ENCODE results near the gene RABGAP1L.
"Not testable (repeated sequence)": the region's sequence is repeated elsewhere in the genome, so short reads cannot be mapped to it uniquely, and the experiment has no call there.

Gene RABGAP1L

GRCh38 chr1:174837386-174837785 lies 678.1 kb downstream of the RABGAP1L start:
- DNase-seq (ENCODE audit: low spot score) = no peak
- H3K27ac ChIP-seq = no peak overlapping the region
- CTCF ChIA-PET = interaction anchor here (0.6 kb wide), 1 partner anchor 79 kb away, joined by 3 read pairs; no protein-coding TSS in a partner anchor
- POLR2A ChIA-PET (ENCODE audit: low non-redundant PET) = no interaction called here
- no peak for TF ChIP-seq CTCF (conservative IDR thresholded peaks at IDR 0.05; ENCODE audit: low read depth)

- no peak for TF ChIP-seq CTCF (conservative IDR thresholded peaks at IDR 0.05; ENCODE audit: low read depth)
- CTCF ChIA-PET = interaction anchor here (0.7 kb wide), 1 partner anchor 70 kb away, joined by 3 read pairs; no protein-coding TSS in a partner anchor
These were observed 679.9 kb downstream of the RABGAP1L start for GRCh38 chr1:174839211-174839610.

GRCh38 chr1:174841747-174842146 lies 682.4 kb downstream of the RABGAP1L start:
- no peak overlapping the region for H3K27ac ChIP-seq
- DNase-seq (ENCODE audit: low spot score) = no peak
- no peak for TF ChIP-seq CTCF (conservative IDR thresholded peaks at IDR 0.05; ENCODE audit: low read depth)
- ChIA-PET POLR2A (ENCODE audit: low non-redundant PET) (no interaction called here), CTCF (no interaction called here)

More at GRCh38 chr1:174839211-174839610, 679.9 kb downstream of the RABGAP1L start:
- POLR2A ChIA-PET (ENCODE audit: low non-redundant PET) = no interaction called here
- no peak overlapping the region for H3K27ac ChIP-seq
- no peak for DNase-seq (ENCODE audit: low spot score)

- peak overlapping the region; percentile 93 for H3K27ac ChIP-seq
- CTCF ChIA-PET; POLR2A ChIA-PET (ENCODE audit: low non-redundant PET): not testable (repeated sequence)
- DNase-seq (ENCODE audit: low spot score) = peak; percentile 8
These were observed 689.6 kb downstream of the RABGAP1L start for GRCh38 chr1:174848593-174849560.

GRCh38 chr1:174850726-174851125 lies 691.4 kb downstream of the RABGAP1L start:
- POLR2A ChIA-PET (ENCODE audit: low non-redundant PET) = interaction anchor here (0.6 kb wide), 1 partner anchor 51 kb away, joined by 3 read pairs; no protein-coding TSS in a partner anchor
- DNase-seq (ENCODE audit: low spot score) = no peak
- no peak for TF ChIP-seq CTCF (conservative IDR thresholded peaks at IDR 0.05; ENCODE audit: low read depth)
- CTCF ChIA-PET = interaction anchor here (0.5 to 0.6 kb wide), 2 partner anchors 783 to 1248 kb away, joined by 3 read pairs; partner anchors contain the start of gene SLC9C2
- no peak overlapping the region for H3K27ac ChIP-seq

GRCh38 chr1:174858301-174858700 lies 699.0 kb downstream of the RABGAP1L start:
- no peak for DNase-seq (ENCODE audit: low spot score)
- CTCF ChIA-PET = no interaction called here
- POLR2A ChIA-PET (ENCODE audit: low non-redundant PET) = no interaction called here
- TF ChIP-seq CTCF (conservative IDR thresholded peaks at IDR 0.05; ENCODE audit: low read depth) = no peak
- H3K27ac ChIP-seq = no peak overlapping the region

- DNase-seq (ENCODE audit: low spot score) = no peak
- ChIA-PET POLR2A (ENCODE audit: low non-redundant PET) (no interaction called here), CTCF (no interaction called here)
- TF ChIP-seq CTCF (conservative IDR thresholded peaks at IDR 0.05; ENCODE audit: low read depth) = no peak
- no peak overlapping the region for H3K27ac ChIP-seq
These were observed 711.0 kb downstream of the RABGAP1L start for GRCh38 chr1:174870319-174870718.

Data from RWPE1 (cell line).